Medulla oblongata (tissue), 1 donor: ENCODE data around the gene ANO1.

ENCODE experiments used
- DNase-seq: peaks from one replicate; pipeline ENCODE4 v3.0.0-alpha.2; 2015; ENCODE audit errors: extremely low spot score

Gene ANO1

GRCh38 chr11:70095541-70096252 lies 17.6 kb downstream of the ANO1 start:
- DNase-seq = no peak

GRCh38 chr11:70097783-70098563 lies 19.9 kb downstream of the ANO1 start:
- DNase-seq = no peak

- no peak for DNase-seq
These were observed 20.8 kb downstream of the ANO1 start for GRCh38 chr11:70098936-70099335.

- DNase-seq = no peak
These were observed 21.6 kb downstream of the ANO1 start for GRCh38 chr11:70099578-70100279.

GRCh38 chr11:70100280-70100603 lies 22.1 kb downstream of the ANO1 start:
- DNase-seq = no peak

- no peak for DNase-seq
These were observed 22.7 kb downstream of the ANO1 start for GRCh38 chr11:70100791-70101190.

GRCh38 chr11:70103256-70103975 lies 25.3 kb downstream of the ANO1 start:
- DNase-seq = no peak

- no peak for DNase-seq
These were observed 26.3 kb downstream of the ANO1 start for GRCh38 chr11:70104419-70104818.

- DNase-seq = no peak
These were observed 26.8 kb downstream of the ANO1 start for GRCh38 chr11:70104961-70105360.

- no peak for DNase-seq
These were observed 27.2 kb downstream of the ANO1 start for GRCh38 chr11:70105369-70105754.

- no peak for DNase-seq
These were observed 27.8 kb downstream of the ANO1 start for GRCh38 chr11:70105755-70106571.

- no peak for DNase-seq
These were observed 28.6 kb downstream of the ANO1 start for GRCh38 chr11:70106757-70107156.

GRCh38 chr11:70107191-70107590 lies 29.1 kb downstream of the ANO1 start:
- no peak for DNase-seq

- no peak for DNase-seq
These were observed 29.6 kb downstream of the ANO1 start for GRCh38 chr11:70107756-70108155.

- DNase-seq = no peak
These were observed 30.1 kb downstream of the ANO1 start for GRCh38 chr11:70108250-70108649.

GRCh38 chr11:70109006-70109405 lies 30.9 kb downstream of the ANO1 start:
- DNase-seq = no peak

GRCh38 chr11:70109903-70110302 lies 31.8 kb downstream of the ANO1 start:
- no peak for DNase-seq

- DNase-seq = no peak
These were observed 32.5 kb downstream of the ANO1 start for GRCh38 chr11:70110538-70111055.

GRCh38 chr11:70111269-70112016 lies 33.3 kb downstream of the ANO1 start:
- no peak for DNase-seq

- no peak for DNase-seq
These were observed 33.9 kb downstream of the ANO1 start for GRCh38 chr11:70112017-70112434.
